Ovary (tissue), 9 donors: ENCODE measurements around the gene ZNF143. TPM values are rescaled to one million over a fixed set of nuclear protein-coding genes. Genes with fewer than 3 reads are reported as not detected.

ENCODE experiments used
- DNase-seq, 5 donors: peaks; one replicate each; pipeline ENCODE4 v3.0.0-alpha.2; 2019 to 2020
- H3K27ac ChIP-seq, 2 donors: fragments of 200-600 bp; one replicate each; pipeline versions ENCODE4 v1.5.1 to v1.8.0; 2019 to 2022
- H3K27me3 ChIP-seq: fragments of 200-600 bp; one replicate; pipeline ENCODE4 v1.8.0; 2022
- H3K36me3 ChIP-seq: fragments of 200-600 bp; sonication (generic); one replicate; pipeline ENCODE4 v1.5.1; 2019
- H3K4me1 ChIP-seq: one replicate; pipeline ENCODE4 v1.8.1; 2013; ENCODE audit warnings: mild to moderate bottlenecking, moderate library complexity; ENCODE audit not compliant: insufficient read depth
- H3K4me3 ChIP-seq: fragments of 200-600 bp; sonication (generic); one replicate; pipeline ENCODE4 v1.5.1; 2017
- H3K9me3 ChIP-seq, 2 donors: fragments of 200-600 bp in 1 of 2; sonication (generic) in 1 of 2; one replicate each; pipeline versions ENCODE4 v1.5.1 to v1.8.1; 2013 to 2019; ENCODE audit warnings: mild to moderate bottlenecking in 1 of 2, moderate library complexity in 1 of 2
- CTCF ChIP-seq, 3 donors: fragments of 450-650 bp in 2 of 3; fragments of 200-600 bp in 1 of 3; IDR thresholded peaks; one replicate each; pipeline versions ENCODE4 v1.5.1 to v1.8.0; 2016 to 2022; ENCODE audit warnings: antibody characterized with exemption in 3 of 3, mild to moderate bottlenecking in 1 of 3
- EP300 ChIP-seq: sonication (generic); formaldehyde crosslinking; IDR thresholded peaks from one replicate; pipeline ENCODE4 v1.6.1; 2017; ENCODE audit warnings: antibody characterized with exemption
- POLR2A ChIP-seq: fragments of 450-650 bp; IDR thresholded peaks from one replicate; pipeline ENCODE4 v1.6.1; 2017; ENCODE audit warnings: antibody characterized with exemption, mild to moderate bottlenecking, moderate library complexity
- WGBS, 3 donors: extraction: QIAGEN DNeasy Blood & Tissue Kit in 1 of 3; methylation state at CpG; one replicate each; pipeline versions ENCODE4 v1.1.5 to v1.1.7; 2013 to 2017; 5-methylcytosine and 5-hydroxymethylcytosine counted together
- intact Hi-C, 4 donors: fragments of 100-400 bp; cut with DNase I; formaldehyde crosslinking; loops; one replicate each; pipeline versions ENCODE4 v1.11.0 to v1.15.1; 2022 to 2023
- polyA plus RNA-seq, 2 donors: library from polyadenylated mRNA; stranded (reverse); fragments of 200-250 nt in 1 of 2; fragments of 350-450 nt in 1 of 2; fragmentation: Illumina TruSeq in 1 of 2; extraction: RNeasy Lipid Tissue Mini Kit (QIAGEN cat#74804) in 1 of 2; gene quantifications; one replicate each; pipeline ENCODE4 v1.2.3, GENCODE V29; 2013 to 2014
- total RNA-seq, 7 donors: library from RNA; depleted of rRNA in 2 of 7; stranded (reverse); fragments of >200 nt in 2 of 7; fragmentation: NEBNext Ultra II Directional in 3 of 7; extraction: Animal tissue kit (Norgen Biotek cat#: 25700) in 3 of 7; gene quantifications; one replicate each; pipeline versions ENCODE4 v1.1.0 to v1.2.4, GENCODE V29; 2016 to 2023
- donor health status: DM: no; HTN: no; CAD: no; lungs with moderate emphysema.
- donor health status: DM: no; HTN: no; CAD: no.
- donor health status: Bipolar disorder and iron deficiency.
- donor health status: DM: yes; HTN: yes; CAD: no.
- donor health status: DM: no; HTN: no; CAD: no.
- donor health status: DM: yes; HTN: yes; CAD: no.

ZNF143 gene
- total and polyA plus RNA-seq, 9 donors: 12.6 to 48.7 (median 23.2) TPM

- Histone ChIP-seq H3K27me3 (no peaks in the 10 kb centered on the region), H3K4me3 (peak overlapping the region; percentile 80), H3K9me3 (no peaks in the 10 kb centered on the region), H3K27ac (peak overlapping the region; percentile 94 to 98), H3K4me1 (peaks cover 1% of the 10 kb centered on the region), H3K36me3 (no peaks in the 10 kb centered on the region)
- intact Hi-C loops: loop anchor here in 2 of 4 donors (2.0 to 5.0 kb wide), 2 partner anchors 38 to 113 kb away; partner anchors contain the start of gene ZNF143 (in 1 of the 2)
- WGBS, 3 donors: 0 to 1% (median 0%) methylated on average over 52 to 122 of the region's 122 CpGs
- TF ChIP-seq POLR2A (peak; percentile 55), CTCF (IDR thresholded peaks at IDR 0.05) (peak in 2 of 3 donors; percentile 15 to 27), EP300 (no peak)
- peak in 3 of 5 donors; percentile 52 to 66 (median 63) for DNase-seq
Observed at GRCh38 chr11:9573775-9574621, 113.2 kb downstream of the ZNF143 start.

GRCh38 chr11:9574622-9575259 is 113.9 kb downstream of the ZNF143 start:
- Histone ChIP-seq H3K9me3 (no peaks in the 10 kb centered on the region), H3K4me1 (no peaks in the 10 kb centered on the region), H3K27ac (peak overlapping the region; percentile 94 to 98), H3K4me3 (peak overlapping the region; percentile 80), H3K36me3 (no peaks in the 10 kb centered on the region), H3K27me3 (no peaks in the 10 kb centered on the region)
- DNase-seq: peak; percentile 50 to 78 (median 69)
- TF ChIP-seq POLR2A (no peak), EP300 (no peak), CTCF (IDR thresholded peaks at IDR 0.05) (no peak)
- intact Hi-C loops: loop anchor here in 2 of 4 donors (5.0 kb wide), 1 partner anchor 38 kb away; no protein-coding TSS in a partner anchor
- WGBS, 3 donors: 0% methylated on average over 43 of the region's 43 CpGs

- Histone ChIP-seq H3K27me3 (no peaks in the 10 kb centered on the region), H3K4me1 (no peaks in the 10 kb centered on the region), H3K27ac (peak overlapping the region; percentile 94 to 98), H3K36me3 (no peaks in the 10 kb centered on the region), H3K9me3 (no peaks in the 10 kb centered on the region), H3K4me3 (peak overlapping the region; percentile 80)
- peak; percentile 50 to 79 (median 62) for DNase-seq
- TF ChIP-seq POLR2A (peak; percentile 77), EP300 (peak; percentile 24), CTCF (IDR thresholded peaks at IDR 0.05) (no peak)
- 4 to 9% (median 8%) methylated on average over 17 of the region's 17 CpGs for WGBS, 3 donors
- intact Hi-C loops: no loop called here
Observed at GRCh38 chr11:9575260-9576240, 114.7 kb downstream of the ZNF143 start.
